Retinal pigment epithelial cell (primary cell): ENCODE data around the gene RTN3.
"Not testable (repeated sequence)": the region's sequence is repeated elsewhere in the genome, so short reads cannot be mapped to it uniquely, and the experiment has no call there.

Experiments used
- DNase-seq: peaks from one replicate; pipeline ENCODE4 v3.0.0-alpha.2; 2010; ENCODE audit warnings: low read depth
- H3K4me3 ChIP-seq: 2 replicates; pipeline ENCODE4 v1.5.1; 2011; ENCODE audit warnings: mild to moderate bottlenecking, low read length, control low read depth, moderate library complexity
- CTCF ChIP-seq: conservative IDR thresholded peaks from 2 replicates; pipeline ENCODE4 v1.5.1; 2011; ENCODE audit warnings: low read depth, low read length, control low read depth, inconsistent platforms

Gene RTN3

DNA sequence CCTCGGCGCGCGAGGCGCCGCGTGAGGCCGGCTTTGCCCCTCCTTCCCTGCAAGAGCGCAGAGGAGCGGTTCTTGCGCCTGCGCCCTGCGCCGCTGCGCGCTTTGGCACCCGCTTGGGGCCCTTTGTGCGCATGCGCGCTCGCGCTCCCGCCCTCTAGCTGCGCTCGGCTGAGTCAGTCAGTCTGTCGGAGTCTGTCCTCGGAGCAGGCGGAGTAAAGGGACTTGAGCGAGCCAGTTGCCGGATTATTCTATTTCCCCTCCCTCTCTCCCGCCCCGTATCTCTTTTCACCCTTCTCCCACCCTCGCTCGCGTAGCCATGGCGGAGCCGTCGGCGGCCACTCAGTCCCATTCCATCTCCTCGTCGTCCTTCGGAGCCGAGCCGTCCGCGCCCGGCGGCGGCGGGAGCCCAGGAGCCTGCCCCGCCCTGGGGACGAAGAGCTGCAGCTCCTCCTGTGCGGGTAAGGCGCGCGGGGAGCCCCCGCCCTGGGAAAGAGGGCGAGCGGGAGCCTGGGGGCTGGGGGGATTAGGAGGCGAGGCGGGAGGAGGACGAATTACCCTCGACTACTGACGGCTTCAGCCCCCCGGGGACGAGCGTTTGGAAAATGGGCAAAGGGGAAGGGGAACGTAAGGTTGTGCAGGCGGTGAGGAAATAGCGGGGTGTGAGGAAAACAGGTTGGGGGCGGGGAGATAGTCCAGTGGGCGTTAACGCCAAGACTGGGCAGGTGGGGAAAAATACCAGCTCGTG lies at the start of gene RTN3:
Gene RTN3 (plus strand): TSS at position 180 of the 745 bp plus-strand sequence. CDS start 137 bp downstream, at position 317.
- no peak for TF ChIP-seq CTCF
- H3K4me3 ChIP-seq = peak within 1 kb of the TSS; percentile 89
- DNase-seq = peak; percentile 89

- no peak overlapping the region for H3K4me3 ChIP-seq
- DNase-seq = no peak
- TF ChIP-seq CTCF = peak; percentile 91
Measured at GRCh38 chr11:63635762-63636465, 45.4 kb upstream of the RTN3 start.

GRCh38 chr11:63638436-63638835 lies 42.9 kb upstream of the RTN3 start:
- DNase-seq, H3K4me3 ChIP-seq: not testable (repeated sequence)

- no peak for TF ChIP-seq CTCF
- no peak overlapping the region for H3K4me3 ChIP-seq
- peak; percentile 28 for DNase-seq
Measured at GRCh38 chr11:63639199-63639832, 42.0 kb upstream of the RTN3 start.

- H3K4me3 ChIP-seq = no peak overlapping the region
- no peak for DNase-seq
- TF ChIP-seq CTCF = no peak
Measured at GRCh38 chr11:63641727-63642126, 39.6 kb upstream of the RTN3 start.

DNA sequence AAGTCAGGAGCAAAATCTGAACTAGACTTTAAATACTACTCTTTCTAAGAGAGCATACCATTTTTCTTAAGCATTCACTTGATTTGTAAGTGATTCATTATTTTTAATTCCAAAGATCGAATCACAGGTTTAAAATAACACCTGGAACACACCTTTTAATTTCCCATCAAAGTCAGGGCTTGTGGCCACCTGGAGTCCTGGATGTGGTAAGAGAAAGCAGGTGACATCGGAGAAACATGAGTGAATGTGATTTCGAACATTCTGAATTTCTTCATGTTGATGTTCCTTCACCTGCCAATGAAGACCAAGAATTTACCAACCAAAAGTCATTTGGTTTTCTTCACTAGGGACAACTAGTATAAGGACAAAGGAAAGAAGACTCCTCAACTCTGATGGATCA lies 38.1 kb upstream of the RTN3 start:
- no peak for TF ChIP-seq CTCF
- DNase-seq = no peak
- no peak overlapping the region for H3K4me3 ChIP-seq

DNA sequence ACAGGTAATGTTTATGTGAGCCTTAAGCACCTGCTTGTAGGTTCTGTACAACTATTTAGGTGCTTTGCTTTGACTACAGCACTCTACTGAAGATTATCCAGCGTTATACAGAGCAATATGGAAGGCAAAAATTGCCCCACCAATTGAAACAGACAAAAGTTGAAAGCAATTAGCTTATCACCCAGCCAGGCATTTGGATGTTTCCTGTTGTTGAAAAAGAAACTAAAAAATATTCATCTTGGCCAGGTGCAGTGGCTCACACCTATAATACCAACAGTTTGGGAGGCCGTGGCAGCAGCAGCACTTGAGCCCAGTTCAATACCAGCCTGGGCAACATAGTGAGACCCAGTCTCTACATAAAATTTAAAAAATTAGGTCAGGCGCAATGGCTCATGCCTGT lies 28.6 kb upstream of the RTN3 start:
- H3K4me3 ChIP-seq = no peak overlapping the region
- TF ChIP-seq CTCF = no peak
- no peak for DNase-seq
